Endothelial cell (in vitro differentiated cells): ENCODE measurements around the gene COQ3. TPM values are rescaled to one million over a fixed set of nuclear protein-coding genes. Genes with fewer than 3 reads are reported as not detected.
A peak's percentile ranks its signal among the peaks of the same experiment; 100 is the strongest.
"Not testable (repeated sequence)": the region's sequence is repeated elsewhere in the genome, so short reads cannot be mapped to it uniquely, and the experiment has no call there.

Experiments used
- DNase-seq: peaks from one replicate; pipeline ENCODE4 v3.0.0; 2021; ENCODE audit warnings: low spot score
- H3K27ac Mint-ChIP-seq: one replicate; pipeline ENCODE4 v1.8.0; 2021; ENCODE audit warnings: mixed read lengths, inconsistent platforms; ENCODE audit not compliant: unreplicated experiment
- H3K27me3 Mint-ChIP-seq: one replicate; pipeline ENCODE4 v1.8.0; 2021; ENCODE audit warnings: mild to moderate bottlenecking, moderate library complexity, mixed read lengths, inconsistent platforms; ENCODE audit not compliant: unreplicated experiment
- H3K36me3 Mint-ChIP-seq: one replicate; pipeline ENCODE4 v1.8.0; 2021; ENCODE audit warnings: mild to moderate bottlenecking, low read depth, mixed read lengths, inconsistent platforms; ENCODE audit not compliant: unreplicated experiment
- H3K4me1 Mint-ChIP-seq: one replicate; pipeline ENCODE4 v1.8.0; 2021; ENCODE audit warnings: mild to moderate bottlenecking, mixed read lengths, inconsistent platforms; ENCODE audit not compliant: unreplicated experiment
- H3K4me3 Mint-ChIP-seq: one replicate; pipeline ENCODE4 v1.8.0; 2021; ENCODE audit warnings: mild to moderate bottlenecking, mixed read lengths, inconsistent platforms; ENCODE audit not compliant: unreplicated experiment
- H3K9me3 Mint-ChIP-seq: one replicate; pipeline ENCODE4 v1.8.0; 2021; ENCODE audit warnings: mixed read lengths, inconsistent platforms; ENCODE audit not compliant: unreplicated experiment
- CTCF ChIP-seq: fragments of 200-600 bp; sonication (generic); IDR thresholded peaks from one replicate; pipeline ENCODE4 v1.5.0; 2021; ENCODE audit warnings: antibody characterized with exemption; ENCODE audit not compliant: unreplicated experiment
- total RNA-seq: library from RNA; stranded (reverse); fragmentation: NEBNext Ultra II Directional; extraction: Animal tissue kit (Norgen Biotek cat#: 25700); gene quantifications from one replicate; pipeline ENCODE4 v1.2.1, GENCODE V29; 2021; ENCODE audit not compliant: unreplicated experiment

Gene COQ3
- total RNA-seq, 1 donor from 2014 or later, result 2.9 TPM

DNA sequence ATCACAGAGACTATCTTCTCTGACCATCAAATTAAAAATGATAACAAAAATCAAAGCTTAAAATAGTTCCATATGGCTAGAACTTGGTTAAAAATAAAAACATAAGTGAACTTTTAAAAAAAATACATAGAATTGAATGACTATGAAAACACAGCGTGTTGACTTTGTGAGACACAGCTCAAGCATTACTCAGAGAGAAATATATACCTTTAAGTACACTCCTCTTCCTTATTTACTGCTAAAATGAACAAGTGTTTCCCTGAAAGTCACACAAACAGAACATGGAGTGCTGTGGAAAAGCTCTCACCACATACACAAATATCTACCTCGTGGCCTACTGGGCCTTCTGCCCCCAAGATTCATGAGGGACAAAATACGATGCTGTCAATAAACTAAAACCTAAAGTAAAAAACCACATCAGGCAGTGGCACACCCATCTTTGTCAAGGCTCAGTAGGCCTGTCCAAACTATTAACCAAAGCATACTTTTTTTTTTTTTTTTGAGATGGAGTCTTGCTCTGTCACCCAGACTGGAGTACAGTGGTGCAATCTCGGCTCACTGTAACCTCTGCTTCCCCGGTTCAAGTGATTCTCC, 52.0 kb downstream of the COQ3 start:
- Mint-ChIP-seq H3K4me1 (peaks cover 5% of the 10 kb centered on the region), H3K36me3 (no peaks in the 10 kb centered on the region), H3K9me3 (no peaks in the 10 kb centered on the region), H3K4me3 (no peak overlapping the region), H3K27ac (no peak overlapping the region), H3K27me3 (peaks cover 1% of the 10 kb centered on the region)
- TF ChIP-seq CTCF, result no peak
- DNase-seq, result no peak

- no peak for DNase-seq
- Mint-ChIP-seq H3K27me3 (no peaks in the 10 kb centered on the region), H3K36me3 (no peaks in the 10 kb centered on the region), H3K4me3 (no peak overlapping the region), H3K4me1 (peaks cover 5% of the 10 kb centered on the region), H3K27ac (no peak overlapping the region), H3K9me3 (no peaks in the 10 kb centered on the region)
- TF ChIP-seq CTCF, result no peak
Observed at GRCh38 chr6:99338188-99338587, 55.8 kb downstream of the COQ3 start.

DNA sequence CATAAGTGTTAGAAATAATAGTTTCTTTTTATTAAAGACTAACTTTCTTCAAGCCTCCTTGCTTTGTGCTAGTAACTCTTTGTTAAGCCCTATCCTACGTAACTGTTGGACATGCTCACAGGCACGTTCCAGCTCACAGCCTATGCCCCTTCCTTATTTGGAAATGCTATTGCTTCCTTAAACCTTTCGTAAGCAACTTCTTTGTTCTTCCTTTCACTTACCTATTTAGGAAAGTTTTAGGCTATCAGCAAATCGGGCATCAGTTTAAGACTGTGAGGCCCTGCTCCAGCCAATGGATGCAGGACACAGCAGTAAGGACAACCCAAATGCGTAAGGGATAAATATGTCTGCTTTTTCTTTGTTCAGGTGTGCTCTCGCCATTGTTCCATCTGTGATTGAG, 58.7 kb downstream of the COQ3 start:
- H3K27me3 Mint-ChIP-seq, H3K9me3 Mint-ChIP-seq, H3K36me3 Mint-ChIP-seq, H3K27ac Mint-ChIP-seq, H3K4me1 Mint-ChIP-seq, DNase-seq, H3K4me3 Mint-ChIP-seq: not testable (repeated sequence)

GRCh38 chr6:99334526-99335127, 59.4 kb downstream of the COQ3 start:
- Mint-ChIP-seq H3K4me3 (no peak overlapping the region), H3K27ac (no peak overlapping the region), H3K9me3 (no peaks in the 10 kb centered on the region), H3K36me3 (no peaks in the 10 kb centered on the region), H3K27me3 (no peaks in the 10 kb centered on the region), H3K4me1 (peaks cover 5% of the 10 kb centered on the region)
- DNase-seq, result peak; percentile 21
- no peak for TF ChIP-seq CTCF

GRCh38 chr6:99333068-99333467, 60.9 kb downstream of the COQ3 start:
- Mint-ChIP-seq H3K4me3 (no peak overlapping the region), H3K27ac (no peak overlapping the region), H3K27me3 (no peaks in the 10 kb centered on the region), H3K4me1 (peaks cover 5% of the 10 kb centered on the region), H3K9me3 (no peaks in the 10 kb centered on the region), H3K36me3 (no peaks in the 10 kb centered on the region)
- no peak for DNase-seq
- TF ChIP-seq CTCF, result no peak
